Esophagus muscularis mucosa (tissue), 4 donors: ENCODE results near the gene RBM19.

ENCODE experiments used
- CTCF ChIP-seq, 3 experiments: fragments of 200-600 bp in 2 of 3; fragments of 450-650 bp in 1 of 3; sonication (generic) in 2 of 3; IDR thresholded peaks; one replicate each; pipeline ENCODE4 v1.5.1; 2017 to 2019; ENCODE audit warnings: antibody characterized with exemption in 3 of 3, mild to moderate bottlenecking in 2 of 3, moderate library complexity in 1 of 3
- EP300 ChIP-seq: sonication (generic); formaldehyde crosslinking; IDR thresholded peaks from one replicate; pipeline ENCODE4 v1.6.1; 2017; ENCODE audit warnings: antibody characterized with exemption
- POLR2A ChIP-seq: fragments of 450-650 bp; IDR thresholded peaks from one replicate; pipeline ENCODE4 v1.6.1; 2017; ENCODE audit warnings: antibody characterized with exemption, moderate library complexity, mild to moderate bottlenecking, low read depth
- POLR2AphosphoS5 ChIP-seq, 2 donors: sonication (generic); formaldehyde crosslinking; IDR thresholded peaks; one replicate each; pipeline ENCODE4 v1.6.1; 2017; ENCODE audit warnings: antibody characterized with exemption in 2 of 2

- TF ChIP-seq CTCF (IDR thresholded peaks at IDR 0.05) (no peak), POLR2AphosphoS5 (IDR thresholded peaks at IDR 0.05) (no peak), POLR2A (no peak), EP300 (no peak)
These were observed 29.9 kb upstream of the RBM19 start for GRCh38 chr12:113996026-113996425.
